NCI-H774 (cell line): ENCODE data around the gene GBP1.
"Not testable (repeated sequence)": the region's sequence is repeated elsewhere in the genome, so short reads cannot be mapped to it uniquely, and the experiment has no call there.

Experiments used
- DNase-seq: peaks from one replicate; lab custom pipeline; 2025; lab: John Stamatoyannopoulos, UW

The GBP1 gene, protein sequence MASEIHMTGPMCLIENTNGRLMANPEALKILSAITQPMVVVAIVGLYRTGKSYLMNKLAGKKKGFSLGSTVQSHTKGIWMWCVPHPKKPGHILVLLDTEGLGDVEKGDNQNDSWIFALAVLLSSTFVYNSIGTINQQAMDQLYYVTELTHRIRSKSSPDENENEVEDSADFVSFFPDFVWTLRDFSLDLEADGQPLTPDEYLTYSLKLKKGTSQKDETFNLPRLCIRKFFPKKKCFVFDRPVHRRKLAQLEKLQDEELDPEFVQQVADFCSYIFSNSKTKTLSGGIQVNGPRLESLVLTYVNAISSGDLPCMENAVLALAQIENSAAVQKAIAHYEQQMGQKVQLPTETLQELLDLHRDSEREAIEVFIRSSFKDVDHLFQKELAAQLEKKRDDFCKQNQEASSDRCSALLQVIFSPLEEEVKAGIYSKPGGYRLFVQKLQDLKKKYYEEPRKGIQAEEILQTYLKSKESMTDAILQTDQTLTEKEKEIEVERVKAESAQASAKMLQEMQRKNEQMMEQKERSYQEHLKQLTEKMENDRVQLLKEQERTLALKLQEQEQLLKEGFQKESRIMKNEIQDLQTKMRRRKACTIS

DNA sequence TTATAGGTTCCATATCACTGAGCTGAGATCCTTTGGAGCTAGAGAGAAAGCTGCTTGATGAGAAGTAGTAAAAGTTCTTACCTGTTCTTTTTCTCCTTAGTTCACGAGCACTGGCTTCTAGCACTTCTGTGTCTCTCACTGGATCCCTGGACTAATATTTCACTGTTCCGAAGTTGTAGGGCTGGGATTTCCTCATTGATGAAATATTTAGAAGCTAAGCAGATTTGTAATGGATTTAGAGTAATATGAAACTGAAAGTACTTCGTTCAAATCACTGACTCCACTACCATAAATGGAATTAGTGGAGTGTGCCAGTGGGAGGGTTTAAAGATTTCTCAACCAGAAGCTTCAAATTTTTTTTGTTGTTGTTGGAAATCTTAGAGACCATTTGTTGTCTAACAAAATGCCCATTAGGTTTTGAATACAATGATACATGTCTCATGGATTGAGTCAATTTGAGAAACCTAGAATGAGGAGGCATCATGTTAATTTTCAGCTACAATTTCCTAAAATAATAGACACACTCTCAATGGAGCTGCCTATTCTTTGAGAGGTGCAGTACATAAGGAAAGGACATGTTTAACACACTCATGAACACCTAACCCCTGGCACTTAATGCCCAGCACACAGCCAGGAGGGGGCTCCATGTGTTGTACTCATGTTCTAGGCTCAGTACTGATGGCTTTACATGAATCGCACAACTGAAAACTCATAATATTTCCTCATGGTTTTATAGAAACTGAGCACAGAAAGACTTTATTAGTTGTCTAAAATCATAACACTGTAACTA is at the start of gene GBP1:
Gene GBP1 (minus strand): TSS at position 130 of the 790 bp plus-strand sequence. CDS start 1,974 bp downstream, outside the sequence.
- no peak for DNase-seq

DNA sequence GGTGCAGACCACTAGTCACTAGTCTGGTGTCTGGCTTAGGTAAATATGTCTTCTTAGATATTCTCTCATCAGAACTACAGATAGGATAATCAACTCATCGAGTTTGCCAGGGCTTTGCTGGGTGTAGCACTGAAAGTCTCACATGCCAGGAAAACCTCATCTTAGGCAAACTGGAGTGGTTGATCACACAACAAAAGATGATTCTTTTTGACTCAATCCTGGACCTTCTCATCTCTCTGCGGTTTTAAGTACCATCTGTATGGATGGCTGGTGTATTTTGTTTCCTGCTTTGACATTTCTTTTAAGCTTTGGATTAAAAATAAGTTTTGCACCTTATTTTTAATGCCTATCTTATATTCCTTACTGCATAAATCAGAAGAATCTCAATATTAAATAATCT is 49.7 kb upstream of the GBP1 start:
- no peak for DNase-seq

DNA sequence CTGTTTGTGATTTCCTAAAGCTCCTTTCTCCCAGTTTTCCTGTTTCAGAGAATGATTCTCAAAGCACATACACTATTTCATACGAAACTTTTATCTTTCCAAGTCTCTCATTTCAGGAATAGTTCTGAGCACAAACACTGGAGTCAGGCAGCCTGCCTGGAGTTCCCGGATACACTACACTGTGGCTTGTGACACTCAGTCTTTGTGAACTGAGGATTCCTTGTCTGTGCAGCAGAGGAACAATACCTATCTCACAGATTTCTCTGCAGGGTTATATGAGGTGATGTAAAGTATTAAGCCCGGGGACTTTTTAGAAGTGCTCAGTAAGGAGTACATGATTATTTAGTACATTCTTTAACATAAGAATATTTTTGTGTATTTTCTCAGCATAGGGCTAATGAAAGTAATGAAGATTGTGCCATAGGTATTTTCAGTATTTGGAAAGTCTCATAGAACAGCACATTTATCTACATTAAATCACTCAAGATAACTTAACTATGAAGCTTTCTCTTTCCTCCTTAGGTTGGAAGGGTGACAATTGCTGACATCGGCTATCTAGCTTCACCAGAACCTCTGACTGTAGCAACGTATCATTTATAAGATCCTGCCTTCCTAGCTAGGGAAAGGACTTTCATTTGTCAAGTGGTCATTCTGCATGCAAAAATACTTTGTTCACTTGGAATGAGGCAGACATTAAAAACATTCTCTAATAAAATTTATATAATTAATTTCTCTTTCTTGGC is 48.0 kb upstream of the GBP1 start:
- DNase-seq, result no peak

DNA sequence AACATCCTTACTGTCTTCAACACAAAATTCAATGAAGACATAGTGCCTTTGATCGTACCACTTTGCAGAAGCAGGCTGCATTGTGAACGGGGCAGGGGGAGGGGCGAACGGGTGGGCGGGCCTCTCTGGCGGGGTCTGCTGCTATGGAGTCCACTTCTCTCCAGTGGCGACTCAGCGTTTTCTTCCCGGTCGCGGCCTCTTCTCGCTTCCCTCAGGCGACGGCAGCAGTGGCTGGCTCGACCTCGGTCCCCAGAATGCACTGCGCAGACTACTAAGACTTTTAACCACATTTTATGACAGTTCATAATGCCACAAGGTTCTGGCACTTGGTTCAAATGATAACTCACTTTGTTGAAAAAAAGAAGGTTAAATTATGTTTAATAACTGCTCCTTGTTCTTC is 39.7 kb upstream of the GBP1 start:
- no peak for DNase-seq

DNA sequence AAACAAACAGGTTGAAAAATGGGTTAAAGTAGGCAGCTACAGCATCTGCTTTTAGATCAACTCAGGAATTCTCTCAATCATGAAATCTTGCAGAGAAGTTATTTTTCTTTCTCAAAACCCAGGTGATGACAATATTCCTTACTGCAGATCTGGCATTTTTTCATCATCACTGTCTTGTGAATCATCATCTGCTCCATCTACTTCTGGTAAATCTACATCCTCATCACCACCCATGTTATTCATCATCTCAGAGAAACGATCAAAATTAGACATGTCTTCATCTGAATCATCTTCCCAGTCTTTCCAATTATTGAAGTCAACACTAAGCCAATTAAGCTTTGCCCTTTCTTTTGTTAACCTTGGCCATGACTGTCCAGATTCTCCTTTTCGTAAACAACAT is 39.1 kb upstream of the GBP1 start:
- DNase-seq, result no peak

DNA sequence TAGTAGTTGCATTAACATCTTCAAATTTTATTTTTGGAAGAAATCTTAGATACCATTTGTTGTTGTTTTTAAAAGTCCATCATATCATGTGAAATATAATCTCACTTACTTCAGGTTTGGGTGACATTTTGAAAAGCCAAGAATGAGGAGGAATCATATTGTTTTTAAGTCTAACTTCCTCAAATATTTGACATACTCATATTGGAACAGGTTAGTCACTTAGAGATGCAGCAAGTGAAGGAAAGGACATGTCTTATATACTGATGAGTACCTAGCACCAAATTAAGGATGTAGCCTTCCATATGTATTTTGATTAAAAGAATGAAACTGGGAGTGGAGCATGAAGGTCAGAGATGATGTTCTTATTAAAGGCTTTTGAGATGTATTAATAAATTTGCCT is 37.0 kb upstream of the GBP1 start:
- no peak for DNase-seq

DNA sequence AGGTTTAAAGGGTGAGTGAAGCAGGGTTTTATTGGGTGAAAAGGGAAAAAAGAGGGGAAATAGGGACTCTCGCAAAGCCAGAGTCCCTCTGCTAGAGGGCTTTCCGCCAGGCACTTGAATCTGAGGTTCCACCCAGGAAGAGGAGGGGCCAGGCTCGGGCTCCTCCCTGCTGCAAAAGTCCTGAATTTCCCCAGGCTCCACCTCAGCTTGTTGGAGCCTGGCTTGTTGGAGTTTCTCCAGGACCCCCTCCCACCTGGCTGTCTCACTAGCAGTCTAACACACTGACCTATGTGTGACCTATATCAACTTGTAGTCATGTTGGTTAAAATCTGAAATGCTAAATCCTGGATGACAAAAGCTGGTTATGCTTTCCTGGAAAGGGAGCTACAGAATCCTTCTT is 35.4 kb upstream of the GBP1 start:
- DNase-seq, result no peak

DNA sequence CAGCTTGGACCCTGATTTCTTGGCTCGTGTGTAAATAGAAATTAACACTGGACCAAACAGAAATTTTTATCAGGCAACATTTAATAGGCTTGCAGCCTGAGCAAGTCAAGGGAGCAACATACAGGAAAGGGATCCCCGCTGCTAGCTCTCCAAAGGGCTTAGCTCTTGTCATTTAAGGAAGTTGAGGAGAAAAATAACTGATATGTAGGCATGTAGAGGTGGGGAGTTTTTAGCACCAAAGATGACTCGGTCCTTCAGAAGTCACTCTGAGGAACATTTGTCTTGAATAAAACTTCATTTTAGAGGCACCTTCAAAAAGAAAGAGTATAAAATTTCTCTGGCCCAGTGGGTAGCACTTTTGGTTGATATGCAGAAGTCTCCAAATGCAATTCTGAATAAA is 33.8 kb upstream of the GBP1 start:
- DNase-seq, result no peak

DNA sequence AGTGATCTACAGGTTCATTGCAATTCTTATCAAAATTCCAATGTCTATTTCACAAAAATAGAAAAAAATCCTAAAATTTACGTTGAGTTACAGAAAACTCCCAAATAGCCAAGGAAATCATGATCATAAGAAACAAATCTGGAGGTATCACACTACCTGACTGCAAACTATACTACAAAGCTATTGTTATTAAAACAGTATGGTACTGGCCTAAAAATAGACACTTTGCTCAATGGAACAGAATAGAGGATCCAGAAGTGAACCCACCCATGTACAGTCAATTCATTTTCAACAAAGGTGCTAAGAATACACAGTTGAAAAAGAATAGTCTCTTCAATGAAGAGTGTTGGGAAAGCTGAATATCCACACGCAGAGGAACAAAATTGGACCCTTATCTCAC is 30.7 kb upstream of the GBP1 start:
- no peak for DNase-seq

DNA sequence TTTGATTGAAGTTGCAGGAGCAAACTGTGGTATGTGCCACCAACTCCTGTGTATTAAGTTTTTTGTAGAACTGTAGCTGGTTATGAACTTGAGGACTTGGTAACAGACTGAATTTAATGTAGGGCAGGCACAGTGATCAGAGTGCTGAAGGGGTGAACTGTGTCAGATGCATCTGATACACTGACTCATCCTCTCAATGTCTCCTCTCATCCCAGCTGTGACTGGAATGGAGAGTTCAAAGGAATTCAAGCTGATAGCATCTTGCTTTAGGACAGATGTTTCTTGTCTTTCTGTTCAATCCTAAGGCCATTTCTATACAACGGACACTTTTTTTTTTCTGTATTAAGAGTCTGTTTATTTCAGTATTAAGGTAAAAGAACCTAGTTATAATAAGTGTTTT is 25.0 kb upstream of the GBP1 start:
- no peak for DNase-seq

DNA sequence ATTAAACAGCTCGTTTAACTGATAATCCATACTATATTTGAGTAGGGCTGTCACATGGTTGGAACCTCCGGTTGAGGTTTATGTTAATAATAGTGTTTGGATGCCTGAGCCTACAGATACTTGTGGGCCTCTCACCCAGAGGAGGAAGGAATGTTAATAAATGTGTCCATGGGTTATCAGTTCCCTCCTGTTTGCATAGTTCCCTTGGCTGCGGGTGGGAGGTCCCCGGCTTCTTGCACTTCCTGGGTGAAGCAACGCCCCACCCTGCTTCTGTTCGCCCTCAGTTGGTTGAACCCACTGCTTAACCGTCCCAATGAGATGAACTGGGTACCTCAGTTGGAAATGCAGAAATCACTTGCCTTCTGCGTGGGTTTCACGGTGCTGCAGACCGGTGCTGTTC is 23.6 kb upstream of the GBP1 start:
- DNase-seq, result no peak

DNA sequence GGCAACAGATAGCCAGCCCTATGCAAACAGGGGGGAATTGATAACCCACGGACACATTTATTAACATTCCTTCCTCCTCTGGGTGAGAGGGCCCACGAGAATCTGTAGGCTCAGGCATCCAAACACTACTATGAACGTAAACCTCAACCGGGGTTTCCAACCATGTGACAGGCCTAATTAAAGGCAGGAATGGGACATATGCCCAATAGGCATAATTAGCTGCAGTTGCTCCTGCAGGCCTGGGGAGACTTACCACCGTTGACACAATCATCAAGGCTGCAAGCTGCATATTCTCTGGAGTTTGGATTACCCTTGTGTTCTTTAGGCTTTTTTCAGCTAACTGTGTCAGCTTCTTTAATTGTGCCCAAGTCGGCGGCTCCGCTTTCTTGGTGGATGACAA is 22.2 kb upstream of the GBP1 start:
- no peak for DNase-seq

DNA sequence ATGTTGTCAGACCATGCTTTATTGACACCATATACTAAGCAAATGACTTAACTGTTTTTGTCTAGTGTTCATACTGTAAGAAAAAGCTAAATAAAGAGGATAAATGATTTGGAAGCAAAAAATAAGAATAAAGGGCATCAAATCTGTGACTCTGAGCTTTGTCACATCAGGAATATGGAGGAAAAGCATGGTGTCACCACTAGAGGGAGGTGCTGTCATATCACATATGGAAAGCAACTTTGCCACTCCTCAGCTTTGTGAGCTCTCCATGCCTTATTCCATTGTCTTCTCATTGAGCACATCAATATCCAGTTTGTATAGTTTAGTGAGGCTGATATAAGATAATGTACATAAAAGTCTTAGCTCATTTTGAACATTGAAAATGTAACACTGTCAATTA is 20.8 kb upstream of the GBP1 start:
- DNase-seq, result no peak

DNA sequence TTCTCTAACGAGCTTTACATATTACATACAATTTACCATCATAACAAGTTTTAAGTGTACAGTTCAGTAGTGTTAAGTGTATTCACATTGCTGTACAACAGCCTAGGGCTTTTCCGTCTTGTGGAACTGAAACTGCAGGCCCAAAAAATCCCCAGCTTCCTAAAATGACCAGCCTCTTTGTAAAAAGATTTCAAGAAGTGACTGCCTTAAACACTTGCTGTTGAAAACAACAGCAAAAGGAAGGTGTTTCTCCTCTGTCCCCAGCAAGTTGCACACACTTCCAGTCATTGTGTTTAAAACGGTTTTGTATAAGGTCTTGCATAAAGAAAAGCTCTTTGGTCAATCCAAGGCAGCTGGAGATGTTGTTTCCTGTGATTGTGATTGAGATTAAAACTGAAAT is 16.0 kb upstream of the GBP1 start:
- DNase-seq, result no peak

DNA sequence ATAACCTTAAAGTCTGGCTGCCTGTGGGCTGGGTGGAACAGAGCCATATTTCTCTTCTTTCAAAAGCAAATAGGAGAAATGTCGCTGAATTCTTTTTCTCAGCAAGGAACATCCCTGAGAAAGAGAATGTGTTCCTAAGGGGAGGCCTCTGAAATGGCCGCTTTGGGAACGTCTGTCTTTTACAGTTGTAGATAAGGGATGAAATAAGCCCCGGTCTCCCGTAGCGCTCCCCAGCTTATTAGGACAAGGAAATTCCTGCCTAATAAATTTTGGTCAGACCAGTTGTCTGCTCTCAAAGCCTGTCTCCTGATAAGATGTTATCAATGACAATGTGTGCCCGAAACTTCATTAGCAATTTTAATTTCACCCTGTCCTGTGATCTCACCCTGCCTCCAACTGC is 15.1 kb upstream of the GBP1 start:
- DNase-seq, result not testable (repeated sequence)

DNA sequence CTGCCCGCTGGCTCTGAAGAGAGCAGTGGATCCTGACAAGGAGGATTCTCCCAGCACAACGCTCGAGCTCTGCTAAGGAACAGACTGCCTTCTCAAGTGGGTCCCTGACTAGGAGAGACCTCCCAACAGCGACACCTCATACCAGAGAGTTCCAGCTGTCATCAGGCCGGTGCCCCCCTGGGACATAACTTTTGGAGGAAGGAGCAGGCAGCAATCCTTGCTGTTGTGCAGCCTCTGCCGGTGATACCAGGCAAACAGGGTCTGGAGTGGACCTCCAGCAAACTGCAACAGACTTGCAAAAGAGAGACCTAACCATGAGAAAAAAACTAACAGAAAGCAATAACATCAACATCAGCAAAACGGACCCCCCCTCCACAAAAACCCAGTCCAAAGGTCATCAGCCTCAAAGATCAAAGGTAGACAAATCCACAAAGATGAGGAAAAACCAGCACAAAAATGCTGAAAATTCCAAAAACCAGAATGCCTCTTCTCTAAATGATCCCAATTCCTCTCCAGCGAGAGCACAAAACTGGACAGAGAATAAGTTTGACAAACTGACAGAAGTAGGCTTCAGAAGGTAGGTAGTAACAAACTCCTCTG is 7.6 kb upstream of the GBP1 start:
- not testable (repeated sequence) for DNase-seq

DNA sequence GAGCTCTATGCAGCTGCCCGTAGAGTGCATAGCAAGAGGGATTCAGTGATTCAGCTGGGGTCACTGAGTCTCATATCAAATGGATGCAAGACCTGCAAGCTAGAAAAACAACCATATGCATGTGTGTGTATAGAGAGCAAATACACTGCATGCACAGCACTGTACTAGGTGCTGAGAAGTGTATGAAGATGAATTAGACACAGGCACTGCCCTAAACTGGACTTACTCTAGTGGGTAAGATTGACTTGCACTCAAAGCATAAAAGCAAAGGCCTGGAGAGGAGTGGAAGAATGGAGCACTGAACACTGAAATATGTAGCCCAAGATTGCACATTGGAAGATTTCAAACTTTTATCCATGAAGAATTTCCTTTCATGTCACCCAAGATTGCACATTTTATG is 5.5 kb upstream of the GBP1 start:
- no peak for DNase-seq

DNA sequence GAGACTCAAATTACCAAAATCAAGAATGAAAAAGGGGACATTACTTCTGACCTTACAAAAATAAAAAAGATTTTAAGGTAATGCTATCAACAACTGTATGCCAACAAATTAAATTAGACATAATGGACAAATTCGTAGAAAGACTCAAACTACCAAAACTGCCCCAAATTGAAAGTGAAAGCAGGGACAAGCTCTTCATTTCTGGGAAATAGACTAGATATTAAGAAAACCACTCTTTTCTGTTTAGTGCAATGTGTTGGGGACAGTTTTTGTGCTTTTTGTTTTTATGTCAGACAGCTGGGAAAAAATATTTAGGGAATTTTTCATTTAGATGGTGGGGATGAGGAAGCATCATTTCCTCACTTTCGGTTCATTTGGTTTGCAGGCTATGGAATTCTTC is 4.9 kb upstream of the GBP1 start:
- DNase-seq, result no peak

DNA sequence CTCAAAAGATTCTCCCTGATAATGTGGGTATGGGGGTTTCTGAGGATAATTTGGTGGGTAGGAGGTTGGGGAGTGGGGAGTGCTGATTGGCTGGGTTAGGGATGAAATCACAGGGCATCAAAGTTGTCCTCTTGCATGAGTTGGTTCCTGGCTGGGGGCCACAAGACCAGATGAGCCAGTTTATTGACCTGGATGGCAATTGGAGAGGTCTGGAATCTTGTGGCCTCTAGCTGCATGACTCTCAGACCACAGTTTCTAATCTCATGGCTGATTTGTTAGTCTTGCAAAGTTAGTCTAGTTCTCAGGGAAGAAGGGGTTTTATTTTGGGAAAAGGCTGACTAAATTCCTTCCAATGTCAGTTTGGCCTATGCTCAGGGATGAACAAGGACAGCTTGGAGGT is 3.3 kb upstream of the GBP1 start:
- no peak for DNase-seq

DNA sequence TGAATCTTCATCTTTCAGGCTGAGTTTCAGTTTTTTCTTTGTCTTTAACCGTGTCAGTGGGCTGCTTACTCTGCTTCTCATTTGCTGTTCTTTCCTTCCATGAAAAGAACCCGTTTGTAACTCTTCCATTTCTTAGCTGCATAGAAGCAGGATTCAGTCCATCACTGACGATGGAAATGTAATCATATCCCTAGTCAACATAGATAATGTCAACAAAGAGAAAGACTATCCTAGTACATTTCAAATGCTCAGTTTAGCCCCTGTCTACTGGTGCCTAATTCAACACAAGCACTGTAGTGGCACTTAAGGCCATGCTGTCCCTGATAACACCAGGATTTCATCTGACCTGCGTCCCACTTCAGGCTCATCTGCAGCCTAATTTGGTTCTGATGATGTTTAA is 376 bp downstream of the GBP1 start:
- DNase-seq, result no peak

DNA sequence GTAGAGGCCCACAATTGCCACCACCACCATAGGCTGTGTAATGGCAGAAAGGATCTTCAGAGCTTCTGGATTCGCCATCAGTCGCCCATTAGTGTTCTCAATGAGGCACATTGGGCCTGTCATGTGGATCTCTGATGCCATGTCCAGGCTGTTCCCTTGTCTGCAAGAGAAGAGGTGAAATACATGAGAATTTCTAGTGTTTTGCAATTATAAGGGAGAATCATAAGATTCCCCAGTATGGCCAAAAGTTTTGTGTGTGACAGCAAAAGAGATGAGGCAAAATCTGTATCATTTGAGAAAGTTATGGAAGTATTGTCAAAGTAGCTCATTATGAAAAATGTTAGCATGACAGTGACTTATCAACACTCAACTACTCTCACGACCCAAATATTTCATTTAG is 1.9 kb downstream of the GBP1 start:
- no peak for DNase-seq

DNA sequence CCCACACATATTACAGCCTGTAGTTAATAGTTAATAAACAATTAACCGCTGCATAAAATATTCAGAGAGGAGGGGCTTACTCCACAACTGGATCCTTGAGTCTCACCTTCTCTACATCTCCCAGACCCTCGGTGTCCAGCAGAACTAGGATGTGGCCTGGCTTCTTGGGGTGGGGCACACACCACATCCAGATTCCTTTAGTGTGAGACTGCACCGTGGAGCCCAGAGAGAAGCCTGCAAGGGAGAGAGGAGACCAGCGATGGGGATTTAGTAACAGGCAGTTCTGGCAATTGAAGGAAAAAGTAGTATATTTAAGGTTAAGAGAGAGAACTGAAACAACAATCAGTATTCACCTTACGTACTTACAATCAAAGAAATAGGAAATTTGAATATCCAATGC is 4.9 kb downstream of the GBP1 start:
- DNase-seq, result no peak
